Hematopoietic multipotent progenitor cell treated with erythropoietin and hydrocortisone succinate and interleukin-3 and kit ligand, for 6 days (in vitro differentiated cells): ENCODE results near the gene CLSTN2.
"Not testable (repeated sequence)": the region's sequence is repeated elsewhere in the genome, so short reads cannot be mapped to it uniquely, and the experiment has no call there.

Experiments used
- DNase-seq: peaks from one replicate; pipeline ENCODE4 v3.0.0-alpha.2; 2015

Gene CLSTN2

DNA sequence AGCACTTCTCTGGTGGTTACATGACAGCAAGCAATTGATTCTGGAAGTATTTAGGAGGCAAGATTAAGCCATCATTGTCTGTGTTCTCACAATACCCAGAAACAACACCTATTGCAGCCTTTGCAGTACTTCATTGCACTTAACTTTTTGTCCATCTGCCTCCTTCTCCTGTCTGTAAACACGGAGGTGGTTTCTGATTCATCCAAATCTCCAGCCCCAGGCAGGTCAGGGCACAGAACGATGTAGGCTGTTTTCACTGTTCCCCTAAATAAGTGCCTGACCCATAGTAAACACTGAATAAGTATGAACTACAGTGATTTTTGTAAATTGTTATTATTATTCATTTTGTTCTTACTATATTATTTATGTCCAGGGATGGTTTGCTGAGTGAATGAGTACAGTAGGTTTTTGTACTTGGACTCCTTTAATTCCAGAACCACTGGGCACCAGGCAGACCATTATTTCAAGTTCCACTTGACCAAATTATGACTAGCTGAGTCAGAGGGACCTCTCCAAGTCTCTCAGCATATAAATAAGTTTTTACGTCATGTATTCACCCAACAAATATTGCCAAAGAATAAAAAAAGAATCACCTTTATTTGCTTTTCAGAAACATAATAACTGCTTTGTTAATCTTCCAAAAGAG, 459.6 kb downstream of the CLSTN2 start:
- DNase-seq: no peak

DNA sequence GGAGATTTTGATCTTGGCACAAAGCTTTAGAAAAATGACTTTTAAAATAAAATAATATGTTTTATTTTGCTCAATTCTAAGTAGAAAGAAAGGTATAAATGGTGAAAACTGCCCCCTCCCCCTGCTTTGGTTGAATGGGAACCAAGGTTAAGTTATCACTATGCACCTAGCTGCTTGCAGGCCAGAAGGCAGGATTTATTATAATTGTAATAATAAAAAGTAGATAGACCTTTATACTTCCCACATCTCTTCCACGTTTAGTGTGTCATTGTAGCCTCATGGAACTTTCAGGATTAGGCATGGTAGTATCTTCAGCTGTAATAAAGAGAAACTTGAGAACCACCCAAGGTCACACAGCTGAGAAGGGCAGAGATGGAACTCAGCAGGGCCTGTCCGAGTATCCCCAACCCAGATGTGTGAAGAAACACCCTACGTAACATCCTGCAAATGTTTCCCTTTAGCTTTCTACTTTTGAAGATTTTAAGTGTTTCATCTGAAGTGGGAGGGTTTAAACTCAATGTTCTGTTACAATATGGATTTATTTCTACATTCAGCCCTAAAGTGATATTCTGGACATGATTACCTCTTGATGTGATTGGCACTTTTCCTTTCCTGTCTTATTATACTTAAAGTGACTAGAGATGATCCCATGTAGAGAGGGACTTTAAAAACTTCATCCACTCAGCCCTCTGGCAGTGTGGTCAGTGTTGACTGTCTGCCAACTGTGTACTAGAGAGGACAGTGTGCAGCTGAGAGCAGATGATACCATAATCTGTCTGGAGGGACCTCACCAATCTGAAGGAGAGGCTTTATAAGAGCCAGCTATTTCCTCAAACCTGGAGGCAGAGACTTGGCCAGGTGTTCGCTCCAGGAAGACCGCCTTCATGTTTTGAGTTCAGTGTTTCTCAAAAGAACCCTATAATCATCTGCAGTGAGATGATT, 460.4 kb downstream of the CLSTN2 start:
- DNase-seq: no peak

DNA sequence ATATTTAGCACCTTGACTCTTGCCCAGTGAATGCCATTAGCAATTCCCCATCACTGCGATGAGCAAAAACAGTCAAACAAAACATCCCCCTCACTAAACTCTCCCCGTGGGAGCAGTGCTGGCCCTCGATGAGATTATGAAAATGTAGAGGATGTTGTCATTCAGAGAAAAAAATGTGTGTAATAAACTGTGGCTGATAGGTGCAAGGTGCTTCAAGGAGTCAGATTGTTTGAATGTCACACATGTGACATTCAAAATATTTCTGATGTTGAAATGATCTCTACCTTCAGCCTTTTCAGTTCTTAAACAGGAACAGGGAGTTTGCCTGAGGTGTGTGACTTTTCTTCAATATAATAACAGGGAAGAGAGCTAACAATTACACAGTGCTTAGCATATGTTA, 461.1 kb downstream of the CLSTN2 start:
- DNase-seq: no peak

DNA sequence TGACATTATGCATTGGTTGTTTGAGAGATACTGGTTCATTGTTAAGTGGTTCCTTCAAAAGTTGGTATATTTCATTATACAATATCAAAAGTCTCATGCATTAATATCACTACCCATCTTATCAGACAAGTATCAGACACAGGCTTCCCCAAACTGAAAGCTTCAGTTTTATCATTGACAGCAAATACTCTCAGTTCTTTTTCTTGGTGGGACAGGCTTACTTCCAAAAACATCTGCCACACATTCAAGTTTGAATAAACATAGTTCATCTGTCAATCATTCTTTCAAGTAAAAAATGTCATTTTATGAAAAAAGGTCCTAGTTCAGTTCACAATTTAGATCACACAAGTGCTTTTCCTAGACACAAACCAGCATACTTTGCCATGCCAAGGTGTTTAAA, 462.9 kb downstream of the CLSTN2 start:
- no peak for DNase-seq

DNA sequence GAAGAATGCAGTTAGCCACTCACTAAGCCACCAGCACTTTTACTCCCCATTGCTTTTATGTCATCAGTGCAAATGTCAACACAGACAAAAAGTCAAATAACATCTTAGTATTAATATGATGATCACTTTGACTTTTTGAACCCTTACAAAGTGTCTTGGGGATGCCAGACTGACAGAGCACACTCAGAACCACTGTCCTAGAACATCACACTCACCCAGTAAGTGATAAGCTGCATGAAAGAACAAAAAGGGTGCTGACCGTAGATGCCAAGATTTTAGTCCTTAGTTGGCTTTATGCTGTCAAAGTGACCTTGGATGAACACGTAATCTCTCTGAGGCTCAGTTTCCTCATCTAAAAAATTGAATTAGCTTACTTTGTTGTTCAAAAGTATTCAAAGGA, 463.4 kb downstream of the CLSTN2 start:
- no peak for DNase-seq

DNA sequence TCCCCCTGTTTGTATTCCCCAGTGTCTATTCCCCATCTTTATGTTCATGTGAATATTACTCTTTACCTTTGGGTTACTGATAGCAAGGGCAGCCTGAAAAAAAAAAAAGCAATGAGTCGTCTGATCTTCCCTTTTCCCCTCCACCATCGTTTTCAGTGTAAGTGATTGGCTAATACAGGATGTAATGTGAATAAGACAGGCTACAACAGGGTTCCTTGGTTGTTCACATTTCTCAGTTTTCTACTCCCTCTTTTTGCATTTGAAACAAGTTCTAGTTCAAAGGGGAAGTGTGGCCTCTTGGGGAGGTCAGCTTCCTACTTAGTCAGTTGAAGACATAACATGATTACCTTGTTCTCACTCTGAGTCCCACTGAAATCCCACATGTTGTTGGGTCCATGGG, 464.9 kb downstream of the CLSTN2 start:
- no peak for DNase-seq

DNA sequence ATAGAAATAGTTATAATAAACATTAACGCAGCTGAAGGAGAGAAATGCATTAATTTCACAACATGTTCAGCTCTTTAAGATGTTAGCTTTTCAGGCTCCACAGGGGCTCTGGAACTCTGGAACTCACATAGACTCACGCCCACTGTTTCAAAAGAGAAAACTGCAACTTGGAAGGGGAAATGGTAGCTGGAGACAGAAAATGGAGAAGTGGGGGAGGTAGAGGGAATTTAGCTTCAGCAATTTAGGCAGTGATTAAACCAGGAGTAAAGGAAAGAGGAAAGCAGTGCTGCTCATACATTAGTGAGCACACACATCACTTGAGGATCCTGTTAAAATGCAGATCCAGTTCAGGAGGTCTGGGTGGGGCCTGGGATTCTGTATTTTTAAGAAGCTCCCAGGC, 468.1 kb downstream of the CLSTN2 start:
- no peak for DNase-seq

DNA sequence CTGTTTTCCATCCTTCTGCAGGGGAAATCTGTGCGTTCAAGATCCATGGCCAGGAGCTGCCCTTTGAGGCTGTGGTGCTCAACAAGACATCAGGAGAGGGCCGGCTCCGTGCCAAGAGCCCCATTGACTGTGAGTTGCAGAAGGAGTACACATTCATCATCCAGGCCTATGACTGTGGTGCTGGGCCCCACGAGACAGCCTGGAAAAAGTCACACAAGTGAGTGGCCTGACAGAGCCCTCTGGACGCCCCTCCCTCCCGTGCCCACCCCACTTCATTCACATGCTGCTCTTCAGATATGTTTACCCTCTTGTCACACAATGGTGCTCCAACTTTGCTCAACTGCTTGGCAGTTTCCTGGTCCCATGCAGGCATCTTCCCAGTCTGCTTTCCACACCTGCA, 468.6 kb downstream of the CLSTN2 start:
- no peak for DNase-seq

DNA sequence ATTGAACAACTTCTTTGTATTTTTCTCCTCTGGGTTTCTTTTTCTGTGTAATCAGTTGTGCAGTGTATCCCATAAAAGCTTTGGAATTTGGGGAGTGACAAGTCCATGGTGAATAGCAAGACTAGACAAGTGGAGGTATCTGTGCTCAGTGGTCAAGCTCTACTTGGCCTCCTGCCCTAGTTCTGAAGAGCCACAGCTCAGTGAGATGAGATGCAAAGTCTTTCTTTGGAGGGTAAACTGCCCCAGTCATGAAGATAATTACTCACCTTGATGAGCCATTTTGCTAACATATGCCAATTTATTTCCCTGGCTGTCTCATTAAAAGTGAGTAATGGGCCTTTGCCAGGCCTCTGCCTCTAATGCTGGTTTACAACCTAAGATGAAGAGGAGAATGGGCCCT, 471.7 kb downstream of the CLSTN2 start:
- DNase-seq: no peak

DNA sequence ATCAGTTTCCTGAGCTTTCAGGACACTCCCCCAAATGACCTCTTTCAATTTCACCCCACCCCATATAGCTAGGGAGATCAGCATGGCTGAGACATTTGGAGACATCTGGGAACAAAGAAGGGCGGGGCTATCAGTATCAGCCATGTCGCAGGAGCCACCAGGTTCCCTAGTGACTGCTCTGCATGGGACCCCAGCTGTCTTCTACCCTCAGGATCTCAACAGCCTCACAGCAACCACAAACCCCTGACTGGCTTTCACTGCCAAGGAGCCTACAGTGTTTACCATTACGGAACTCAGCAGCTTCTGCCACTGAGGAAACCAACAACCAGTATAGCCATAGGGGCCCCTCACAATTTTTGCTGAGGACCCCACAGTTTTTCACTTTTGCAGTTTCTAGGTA, 473.3 kb downstream of the CLSTN2 start:
- no peak for DNase-seq

DNA sequence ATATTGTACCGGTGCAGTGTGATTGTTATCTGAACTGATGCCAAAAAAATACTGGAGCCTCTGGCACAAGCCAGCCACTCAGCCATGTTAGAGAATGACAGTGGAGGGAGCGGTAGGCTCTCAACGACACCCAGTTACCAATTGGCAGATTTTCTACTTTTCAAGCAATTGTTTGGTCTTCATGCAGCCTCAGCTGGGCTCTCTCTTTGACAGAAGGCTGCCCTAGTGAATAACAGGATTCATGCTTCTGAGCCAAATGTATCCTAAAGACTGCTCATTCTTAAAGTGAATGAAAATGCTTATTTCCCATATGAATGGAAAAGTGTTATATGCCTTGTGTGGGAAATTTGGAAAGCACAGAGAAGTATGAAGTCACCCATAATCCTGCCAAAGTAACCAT, 481.7 kb downstream of the CLSTN2 start:
- no peak for DNase-seq

DNA sequence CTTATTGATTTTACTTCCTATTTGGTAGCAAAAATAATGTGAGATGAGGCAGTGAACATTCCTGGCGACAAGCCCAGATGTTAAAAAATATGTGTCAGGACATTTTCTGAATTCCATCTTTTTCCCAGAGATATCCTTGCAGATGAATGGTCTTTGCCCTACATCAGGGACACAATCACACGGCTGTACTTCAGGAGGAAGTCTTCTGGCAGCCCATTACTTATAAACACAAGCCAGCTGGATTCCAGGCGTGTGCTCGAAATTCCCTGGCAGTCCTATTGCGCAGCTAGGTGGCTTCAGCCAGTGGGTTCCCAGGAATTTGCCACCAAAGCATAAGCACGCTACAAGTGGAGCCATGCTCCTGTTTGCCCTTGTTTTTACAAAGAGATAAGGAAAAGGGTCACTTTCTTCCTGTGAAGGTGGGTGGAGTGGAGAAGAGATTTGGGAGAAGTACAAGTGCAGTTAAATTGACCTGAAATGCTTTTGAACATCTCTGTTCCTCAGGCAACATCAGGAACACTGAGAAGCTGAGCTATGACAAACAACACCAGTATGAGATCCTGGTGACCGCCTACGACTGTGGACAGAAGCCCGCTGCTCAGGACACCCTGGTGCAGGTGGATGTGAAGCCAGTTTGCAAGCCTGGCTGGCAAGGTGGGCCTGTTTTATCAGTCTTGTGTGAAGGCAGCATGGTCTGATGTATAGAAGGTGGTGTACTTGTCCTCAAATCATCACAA, 485.8 kb downstream of the CLSTN2 start:
- DNase-seq: no peak

DNA sequence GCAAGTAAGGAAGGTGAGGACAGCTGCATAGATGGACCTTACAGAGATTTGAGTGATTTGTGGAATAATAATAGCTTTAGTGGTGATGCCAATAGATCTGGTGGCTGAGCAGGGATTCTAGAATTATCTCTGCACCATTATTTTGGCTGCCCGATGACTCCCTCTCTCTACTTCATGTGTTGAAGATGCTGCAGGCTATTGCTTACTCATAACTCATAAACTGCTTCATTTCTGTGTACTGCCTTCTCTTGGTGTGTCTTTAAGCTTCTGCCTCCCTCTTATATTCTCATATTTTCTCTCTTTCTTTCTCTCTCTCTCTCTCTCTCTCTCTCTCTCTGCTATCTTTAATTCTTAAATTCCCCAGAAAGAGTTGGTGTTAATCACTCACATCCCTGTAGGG, 486.9 kb downstream of the CLSTN2 start:
- DNase-seq: no peak

DNA sequence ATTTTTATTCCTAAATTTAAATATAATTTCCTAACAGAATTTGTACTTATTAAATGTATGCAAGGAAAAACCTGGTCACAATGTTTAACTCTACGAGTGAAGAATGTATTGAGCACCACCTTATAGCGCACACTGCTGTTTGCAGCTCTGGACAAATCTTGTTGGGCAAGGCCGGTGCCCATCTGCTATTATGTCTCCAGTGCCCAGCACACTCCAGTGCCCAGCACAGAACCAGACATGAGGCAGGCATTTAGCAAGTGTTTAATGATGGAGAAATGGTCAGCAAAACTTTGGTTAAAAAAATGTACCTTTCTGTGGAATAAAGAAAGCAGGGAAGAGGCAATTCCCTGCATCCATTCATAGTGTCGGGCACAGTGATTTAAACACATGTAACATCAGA, 488.2 kb downstream of the CLSTN2 start:
- no peak for DNase-seq

DNA sequence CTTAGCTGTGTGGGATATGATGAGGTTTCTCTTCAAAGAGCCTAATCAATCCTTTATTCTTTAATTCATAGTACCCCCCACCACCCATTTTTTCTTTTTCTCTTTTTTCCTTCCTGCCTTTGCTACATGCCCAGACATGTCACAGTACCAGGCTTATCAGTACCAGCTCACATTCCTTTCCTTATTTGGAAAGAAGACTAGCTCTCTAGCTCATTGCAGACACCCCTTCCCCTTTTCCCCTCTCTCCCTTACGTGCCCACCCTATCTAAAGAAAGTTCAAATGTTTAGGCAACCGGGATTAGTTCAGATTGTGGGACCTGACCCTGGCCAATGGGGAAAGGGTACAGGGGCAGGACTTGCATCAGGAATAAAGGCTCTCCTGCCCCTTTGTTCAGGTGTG, 488.6 kb downstream of the CLSTN2 start:
- not testable (repeated sequence) for DNase-seq

DNA sequence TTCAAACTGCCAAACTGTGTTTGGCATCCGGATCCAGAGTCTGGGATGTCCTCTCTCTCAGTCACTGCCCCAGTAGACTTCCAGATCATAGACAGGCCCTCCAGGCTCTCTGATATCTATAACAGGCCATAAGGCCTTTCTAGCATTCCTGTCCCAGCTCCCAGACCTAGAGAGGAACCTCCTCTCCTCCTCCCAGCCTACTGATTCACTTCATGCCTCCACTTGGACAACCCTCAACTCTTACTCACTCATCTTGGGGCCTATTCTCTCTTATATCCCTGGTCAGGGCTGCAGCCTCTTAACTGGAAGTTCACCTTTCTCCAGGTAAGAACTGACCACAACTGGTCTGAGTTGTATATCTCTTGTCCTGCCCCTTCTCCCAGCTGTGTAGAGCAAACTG, 489.2 kb downstream of the CLSTN2 start:
- no peak for DNase-seq

DNA sequence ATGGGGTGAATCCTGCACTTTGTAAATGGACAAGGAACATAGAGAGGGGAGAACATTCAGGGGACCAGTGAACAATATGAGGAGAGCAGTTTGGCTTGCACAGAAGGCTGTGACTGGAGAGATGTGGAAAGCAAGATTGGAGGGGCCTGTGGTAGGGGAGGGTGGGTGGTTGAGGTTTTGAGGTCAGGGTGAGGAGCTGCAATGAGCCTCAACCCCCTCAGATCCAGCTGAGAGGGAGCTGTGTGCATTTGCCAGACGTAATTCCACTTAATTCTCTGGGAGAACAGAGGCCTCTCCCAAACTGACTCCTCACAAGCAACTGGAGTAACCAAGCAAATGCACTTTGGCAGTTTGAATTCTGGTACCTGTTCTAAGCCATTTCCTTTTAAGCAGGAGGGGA, 489.7 kb downstream of the CLSTN2 start:
- DNase-seq: no peak

DNA sequence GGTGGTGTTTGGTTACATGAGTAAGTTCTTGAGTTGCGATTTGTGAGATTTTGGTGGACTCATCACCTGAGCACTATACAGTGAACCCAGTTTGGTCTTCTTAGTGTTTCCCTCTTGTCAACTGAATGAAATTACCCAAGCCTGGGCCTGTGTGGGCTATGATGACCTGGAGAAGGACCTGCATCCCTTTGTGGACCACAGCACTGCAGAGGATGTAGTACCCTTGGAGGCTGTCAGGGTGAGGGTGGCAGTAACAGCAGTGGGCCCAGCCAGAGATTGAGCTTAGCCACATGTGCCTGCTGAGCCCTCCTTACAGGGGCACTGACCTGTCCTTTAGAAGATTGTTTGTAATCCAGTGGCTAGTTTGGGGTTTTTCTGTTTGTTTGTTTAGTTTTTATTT, 492.8 kb downstream of the CLSTN2 start:
- DNase-seq: no peak

DNA sequence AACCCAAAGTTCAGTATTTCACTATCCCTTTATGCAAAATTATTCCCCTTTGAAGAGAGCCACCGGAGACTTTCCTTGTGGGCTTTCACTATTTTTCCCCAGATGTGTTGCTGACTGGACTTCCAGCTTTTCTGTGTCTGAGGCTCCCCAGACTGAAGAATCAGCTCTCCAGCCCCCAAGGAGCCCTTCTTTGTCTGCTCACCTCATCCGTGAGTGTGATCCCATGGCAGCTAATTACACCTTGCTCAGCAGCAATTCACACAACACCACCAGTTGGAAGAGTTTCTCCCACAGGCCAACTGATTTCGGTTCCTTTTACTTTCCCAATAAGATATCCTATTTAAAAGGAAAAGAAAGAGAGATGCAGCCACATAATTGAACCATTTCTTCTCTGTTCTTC, 493.4 kb downstream of the CLSTN2 start:
- no peak for DNase-seq

DNA sequence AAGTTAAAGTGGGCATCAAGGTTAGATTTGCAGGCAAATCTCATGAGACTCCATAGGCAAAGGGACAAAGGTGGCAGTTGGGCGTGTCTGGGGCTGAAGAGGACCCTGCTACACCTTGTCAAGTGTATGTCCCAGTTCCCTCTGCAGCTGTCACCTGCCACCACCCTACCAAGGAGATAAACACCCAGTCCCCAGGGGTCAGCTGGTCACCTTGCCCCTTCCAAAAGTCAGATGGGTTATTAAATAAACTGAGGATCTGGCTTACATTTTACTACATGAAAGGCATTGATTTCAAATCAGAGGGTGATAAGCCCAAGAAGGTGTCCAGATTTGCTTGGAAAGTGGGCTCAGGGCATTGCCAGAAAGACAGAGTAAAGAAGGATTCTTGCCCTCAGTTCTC, 494.8 kb downstream of the CLSTN2 start:
- DNase-seq: no peak

DNA sequence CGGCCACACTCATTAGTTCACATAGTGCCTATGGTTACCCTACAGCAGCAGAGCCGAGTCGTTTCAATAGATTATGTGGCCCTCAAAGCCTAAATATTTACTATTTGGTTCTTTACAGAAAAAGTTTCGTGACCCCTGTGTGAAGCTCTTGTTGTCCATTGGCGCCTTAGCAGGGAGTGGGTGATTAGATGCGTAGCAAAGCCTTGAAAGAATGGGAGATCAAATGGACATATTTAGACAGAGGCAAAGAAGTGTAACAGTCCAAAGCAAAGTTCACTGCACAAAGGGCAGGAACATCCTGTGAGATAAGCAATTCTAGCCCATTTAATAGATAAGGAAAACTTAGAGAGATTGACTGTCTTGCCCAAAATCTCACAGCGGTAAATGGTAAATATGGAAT, 495.5 kb downstream of the CLSTN2 start:
- no peak for DNase-seq

DNA sequence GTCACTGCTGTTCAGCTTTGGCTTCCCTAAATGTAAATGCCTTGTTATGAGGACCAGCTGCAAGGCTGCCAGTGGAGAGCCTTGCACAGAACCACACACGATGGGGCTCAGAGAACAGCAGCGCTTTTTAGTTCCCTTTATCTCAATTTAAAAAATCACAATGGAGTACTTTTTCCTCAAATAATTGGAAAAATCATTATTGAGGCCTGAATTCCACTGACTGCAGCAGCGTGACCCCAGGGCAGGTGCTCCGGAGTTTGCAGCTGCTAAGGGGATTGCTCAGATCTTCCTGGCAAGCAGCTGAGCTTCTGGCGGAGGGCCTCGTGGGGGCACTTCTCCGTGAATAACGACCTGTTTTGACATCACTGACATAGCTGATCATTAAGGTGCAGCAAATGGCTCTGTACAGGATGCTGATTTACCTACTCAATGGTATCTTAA, 497.3 kb downstream of the CLSTN2 start:
- DNase-seq: no peak

DNA sequence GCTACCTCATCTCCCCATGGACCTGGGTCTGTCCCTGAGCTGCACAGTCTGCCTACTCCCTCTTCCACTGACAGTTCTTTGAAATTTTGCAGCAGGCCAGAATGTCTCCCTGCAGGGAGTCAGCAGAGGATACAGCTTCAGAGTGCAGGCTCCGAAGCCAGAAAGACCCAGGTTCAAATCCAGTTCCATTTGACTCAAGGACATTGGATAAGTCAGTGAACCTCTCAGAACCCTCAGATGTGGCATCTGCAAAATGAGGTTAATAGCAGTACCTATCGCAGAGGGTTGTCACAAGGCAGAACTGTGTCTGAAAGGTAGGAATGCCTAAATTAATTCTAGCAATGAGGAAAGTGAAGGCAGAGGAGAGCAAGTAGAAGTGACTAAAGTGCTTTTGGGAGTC, 498.4 kb downstream of the CLSTN2 start:
- no peak for DNase-seq
